Panc1 (cell line): ENCODE results near the gene TMCC1. TPM values are rescaled to one million over a fixed set of nuclear protein-coding genes. Genes with fewer than 3 reads are reported as not detected.
"Not testable (repeated sequence)": the region's sequence is repeated elsewhere in the genome, so short reads cannot be mapped to it uniquely, and the experiment has no call there.

ENCODE experiments used
- ATAC-seq: fragments of 200-7000 bp; cut with Tn5 transposase; 2 replicates; pipeline ENCODE4 v1.9.1; 2020; ENCODE audit warnings: mild to moderate bottlenecking, moderate library complexity
- BruUV-seq: library from RNA; stranded (reverse); fragments of 400-500 nt; replicated peaks from 2 replicates; lab custom pipeline; 2021; lab: Mats Ljungman, UMichigan
- CTCF ChIA-PET: fragments of 300-600 bp; sonication (Branson Sonifier 250); formaldehyde crosslinking; loops from one replicate; lab custom pipeline; 2022; ENCODE audit warnings: antibody characterized with exemption; lab: Charles Lee
- POLR2A ChIA-PET: fragments of 300-600 bp; sonication (Branson Sonifier 250); formaldehyde crosslinking; loops from one replicate; lab custom pipeline; 2022; ENCODE audit warnings: antibody characterized with exemption; lab: Charles Lee
- DNase-seq: peaks from one replicate; pipeline ENCODE4 v3.0.0-alpha.2; 2010; ENCODE audit warnings: low read depth, low spot score
- H3K27ac ChIP-seq: 2 replicates; pipeline ENCODE4 v1.5.1; 2011; ENCODE audit warnings: mild to moderate bottlenecking, low read length, inconsistent platforms
- H3K27me3 ChIP-seq: fragments of 200-500 bp; sonication (Bioruptor generic); 2 replicates; pipeline ENCODE4 v1.6.0; 2014; ENCODE audit warnings: low read length, inconsistent platforms; ENCODE audit not compliant: control insufficient read depth, insufficient read depth
- H3K36me3 ChIP-seq: fragments of 200-500 bp; sonication (Bioruptor generic); 2 replicates; pipeline ENCODE4 v1.5.1; 2014; ENCODE audit warnings: inconsistent platforms, mild to moderate bottlenecking, low read length, moderate library complexity; ENCODE audit not compliant: control insufficient read depth, insufficient read depth
- H3K4me1 ChIP-seq: 2 replicates; pipeline ENCODE4 v1.5.1; 2011; ENCODE audit warnings: inconsistent platforms, mild to moderate bottlenecking, low read length, moderate library complexity; ENCODE audit not compliant: control insufficient read depth, insufficient read depth
- H3K4me3 ChIP-seq, 2 experiments: 2 replicates each; pipeline ENCODE4 v1.5.1; 2011 to 2012; ENCODE audit warnings: low read depth in 2 of 2, low read length in 2 of 2, mild to moderate bottlenecking in 2 of 2, inconsistent platforms in 1 of 2, moderate library complexity in 1 of 2
- H3K9me3 ChIP-seq: fragments of 200-500 bp; sonication (Bioruptor generic); 2 replicates; pipeline ENCODE4 v1.5.1; 2014; ENCODE audit warnings: low read depth, mild to moderate bottlenecking, inconsistent platforms, low read length, moderate library complexity; ENCODE audit not compliant: control insufficient read depth, insufficient read depth
- CTCF ChIP-seq: fragments of 450-650 bp; IDR thresholded peaks from 2 replicates; pipeline ENCODE4 v1.5.1; 2017; ENCODE audit warnings: mild to moderate bottlenecking
- POLR2AphosphoS5 ChIP-seq: IDR thresholded peaks from 2 replicates; pipeline ENCODE4 v1.6.1; 2012; ENCODE audit warnings: mild to moderate bottlenecking, low read depth, low read length, moderate library complexity
- REST ChIP-seq, 2 experiments: IDR thresholded peaks; 2 replicates each; pipeline ENCODE4 v1.6.1; 2011 to 2012; ENCODE audit warnings: low read depth in 2 of 2, control low read depth in 1 of 2, low read length in 1 of 2, mild to moderate bottlenecking in 1 of 2, moderate library complexity in 1 of 2; ENCODE audit not compliant: insufficient read depth in 1 of 2
- SIN3A ChIP-seq: IDR thresholded peaks from 2 replicates; pipeline ENCODE4 v1.6.1; 2012; ENCODE audit warnings: low read depth, mild to moderate bottlenecking, low read length, moderate library complexity, borderline replicate concordance; ENCODE audit not compliant: insufficient read depth
- TCF7L2 ChIP-seq: IDR thresholded peaks from 2 replicates; pipeline ENCODE4 v1.6.1; 2011; ENCODE audit warnings: mild to moderate bottlenecking, low read depth, low read length, inconsistent platforms
- in situ Hi-C: cut with HindIII; loops from 2 replicates; pipeline ENCODE4 v1.10.0; 2016; ENCODE audit warnings: low sequenced_read_pairs, low pct_unique_long_range_greater_than_20kb
- intact Hi-C: fragments of 100-400 bp; cut with micrococcal nuclease; formaldehyde crosslinking; loops from one replicate; pipeline ENCODE4 v1.10.0; 2022; ENCODE audit not compliant: unreplicated experiment
- total RNA-seq: library from RNA; stranded (reverse); gene quantifications from one replicate; pipeline ENCODE4 v1.2.1, GENCODE V29; 2021; ENCODE audit not compliant: unreplicated experiment

The TMCC1 gene
- total RNA-seq, 1 experiment from 2014 or later, result 33.2 TPM

- in situ Hi-C loops (no loop called here), intact Hi-C loops (no loop called here)
- CTCF ChIA-PET, result no interaction called here
- ATAC-seq (no peak), DNase-seq (no peak)
- H3K27me3 ChIP-seq, result no peaks in the 10 kb centered on the region
- H3K27ac ChIP-seq, result no peak overlapping the region
- POLR2A ChIA-PET, result no interaction called here
- BruUV-seq, result no TSS peak
- H3K4me3 ChIP-seq, result no peak overlapping the region
- no peaks in the 10 kb centered on the region for H3K36me3 ChIP-seq
- no peaks in the 10 kb centered on the region for H3K9me3 ChIP-seq
- TF ChIP-seq CTCF (no peak), POLR2AphosphoS5 (no peak), REST (IDR thresholded peaks at IDR 0.05; ENCODE audit: insufficient read depth in 1 of 2, low read depth in 2 of 2, low read length in 1 of 2) (no peak), SIN3A (no peak), TCF7L2 (no peak)
- no peaks in the 10 kb centered on the region for H3K4me1 ChIP-seq
These were observed 196.1 kb downstream of the TMCC1 start for GRCh38 chr3:129697229-129697969.

GRCh38 chr3:129696430-129696829 is 197.1 kb downstream of the TMCC1 start:
- CTCF ChIA-PET, intact Hi-C loops, BruUV-seq, in situ Hi-C loops, ATAC-seq, H3K9me3 ChIP-seq, DNase-seq, H3K27me3 ChIP-seq, H3K36me3 ChIP-seq, H3K27ac ChIP-seq, H3K4me1 ChIP-seq, POLR2A ChIA-PET, H3K4me3 ChIP-seq: not testable (repeated sequence)

GRCh38 chr3:129695230-129695629 is 198.3 kb downstream of the TMCC1 start:
- BruUV-seq, result no TSS peak
- Histone ChIP-seq H3K9me3 (no peaks in the 10 kb centered on the region), H3K27me3 (no peaks in the 10 kb centered on the region), H3K4me1 (no peaks in the 10 kb centered on the region), H3K27ac (no peak overlapping the region), H3K4me3 (no peak overlapping the region), H3K36me3 (no peaks in the 10 kb centered on the region)
- TF ChIP-seq TCF7L2, result no peak
- no peak for TF ChIP-seq CTCF
- TF ChIP-seq REST (IDR thresholded peaks at IDR 0.05; ENCODE audit: insufficient read depth in 1 of 2, low read depth in 2 of 2, low read length in 1 of 2), result no peak
- no peak for TF ChIP-seq SIN3A
- no peak for TF ChIP-seq POLR2AphosphoS5
- in situ Hi-C loops, result no loop called here
- ChIA-PET CTCF (no interaction called here), POLR2A (no interaction called here)
- intact Hi-C loops, result no loop called here
- DNase-seq, result no peak
- ATAC-seq, result no peak
